Measurements from ENCODE around the gene KRT31. TPM values are rescaled to one million over a fixed set of nuclear protein-coding genes. Genes with fewer than 3 reads are reported as not detected.

Gene KRT31
- total RNA-seq, 1 experiment from 2014 or later, result not detected

DNA sequence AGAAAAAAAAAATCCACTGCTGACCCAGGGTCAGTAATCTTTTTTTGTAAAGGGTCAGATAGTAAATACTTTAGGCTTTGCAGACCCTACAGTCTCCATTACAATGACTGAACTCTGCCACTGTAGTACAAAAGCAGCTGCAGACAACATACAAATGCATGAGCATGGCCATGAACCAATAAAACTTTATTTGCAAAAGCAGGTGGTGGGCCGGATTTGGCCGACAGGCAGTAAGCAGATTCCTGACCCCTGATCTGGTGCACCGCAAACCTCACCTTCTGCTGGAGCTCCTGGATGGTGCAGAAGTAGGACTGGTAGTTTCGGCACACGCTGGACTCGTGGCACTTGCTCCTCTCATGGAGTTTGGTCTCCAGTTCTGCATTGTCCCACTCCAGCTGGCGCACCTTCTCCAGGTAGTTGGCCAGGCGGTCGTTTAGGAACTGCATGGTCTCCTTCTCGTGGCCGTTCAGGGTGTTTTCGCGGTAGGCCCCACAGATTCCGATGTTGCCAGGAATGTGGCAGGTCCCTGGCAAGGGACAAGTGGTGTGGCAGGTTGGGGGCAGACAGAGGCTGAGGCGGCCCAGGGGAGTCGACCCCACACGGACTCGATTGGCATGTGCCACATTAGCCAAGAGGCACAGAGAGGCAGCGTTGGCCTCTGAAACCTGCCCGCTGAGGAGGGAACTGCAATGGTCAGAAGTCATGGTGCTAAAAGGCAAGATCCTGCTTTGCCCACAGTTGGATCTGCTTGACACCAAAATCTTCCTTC is 13.8 kb upstream of the KRT31 start:
- DNase-seq (ENCODE audit: low read depth, low spot score) (no peak), ATAC-seq (no peak)
- no peaks in the 10 kb centered on the region for H3K9me3 ChIP-seq (ENCODE audit: control insufficient read depth in 1 of 2, insufficient read depth in 1 of 2, low read depth in 1 of 2, low read length in 2 of 2)
- POLR2A ChIA-PET, result interaction anchor here (0.7 kb wide), 1 partner anchor 929 kb away, joined by 3 read pairs; no protein-coding TSS in a partner anchor
- CTCF ChIA-PET, result no interaction called here
- intact Hi-C loops (cut with micrococcal nuclease), result loop anchor here (10.0 kb wide), 1 partner anchor 84 kb away; no protein-coding TSS in a partner anchor
- RAD21 ChIA-PET (ENCODE audit: low non-redundant PET in 1 of 2, low total read pairs in 2 of 2, uncharacterized antibody in 2 of 2, unreplicated experiment in 2 of 2), result no interaction called here
- no TSS peak for BruUV-seq (replicated peaks)
- no peaks in the 10 kb centered on the region for H3K27me3 ChIP-seq (ENCODE audit: insufficient read depth, low read length)
- H3K4me1 ChIP-seq (ENCODE audit: control insufficient read depth in 1 of 2, insufficient read depth in 2 of 2, low read length in 2 of 2), result peaks cover 10 to 20% of the 10 kb centered on the region in 2 experiments
- no peak overlapping the region for H3K4me3 ChIP-seq (replicated peaks in 1 of 2; ENCODE audit: low read depth in 1 of 2, low read length in 2 of 2)
- no peaks in the 10 kb centered on the region for H3K36me3 ChIP-seq (ENCODE audit: control insufficient read depth in 1 of 2, insufficient read depth in 2 of 2, low read length in 2 of 2)
- no peak overlapping the region for H3K4me2 ChIP-seq (ENCODE audit: low read length)
- no peaks in the 10 kb centered on the region for H4K20me1 ChIP-seq (ENCODE audit: insufficient read depth)
- no peaks in the 10 kb centered on the region for H3K79me2 ChIP-seq (ENCODE audit: insufficient read depth, low read length)
- no peak overlapping the region for H2AFZ ChIP-seq (ENCODE audit: low read depth, low read length, poor library complexity, severe bottlenecking)
- H3K27ac ChIP-seq (ENCODE audit: low read depth, low read length), result no peak overlapping the region
- H3K9me2 ChIP-seq (ENCODE audit: insufficient read depth), result no peaks in the 10 kb centered on the region
- no peak overlapping the region for H3K9ac ChIP-seq (ENCODE audit: low read length)
- TF ChIP-seq SRF (IDR thresholded peaks at IDR 0.05; ENCODE audit: low read depth) (no peak), EZH2 (IDR thresholded peaks at IDR 0.05) (no peak), SIN3A (IDR thresholded peaks at IDR 0.05; ENCODE audit: low read depth) (no peak), YY1 (IDR thresholded peaks at IDR 0.05; ENCODE audit: extremely low read depth, insufficient replicate concordance, low read depth, low read length) (no peak), ZFX (IDR thresholded peaks at IDR 0.05) (no peak), SP1 (IDR thresholded peaks at IDR 0.05; ENCODE audit: low read depth) (no peak), CEBPB (IDR thresholded peaks at IDR 0.05; ENCODE audit: low read depth) (no peak), ELF1 (IDR thresholded peaks at IDR 0.05; ENCODE audit: borderline replicate concordance, low read depth) (no peak), RAD21 (IDR thresholded peaks at IDR 0.05; ENCODE audit: low read depth) (no peak), JUND (IDR thresholded peaks at IDR 0.05) (no peak), POLR2AphosphoS5 (IDR thresholded peaks at IDR 0.05; ENCODE audit: low read depth, low read length) (no peak), EZH2phosphoT487 (IDR thresholded peaks at IDR 0.05; ENCODE audit: borderline replicate concordance) (no peak), EGR1 (IDR thresholded peaks at IDR 0.05; ENCODE audit: low read depth) (no peak), CBX3 (IDR thresholded peaks at IDR 0.05; ENCODE audit: low read depth) (no peak)
- TF ChIP-seq, protein P1, sequence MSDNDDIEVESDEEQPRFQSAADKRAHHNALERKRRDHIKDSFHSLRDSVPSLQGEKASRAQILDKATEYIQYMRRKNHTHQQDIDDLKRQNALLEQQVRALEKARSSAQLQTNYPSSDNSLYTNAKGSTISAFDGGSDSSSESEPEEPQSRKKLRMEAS (IDR thresholded peaks at IDR 0.05), result no peak
- TF ChIP-seq, protein P2, sequence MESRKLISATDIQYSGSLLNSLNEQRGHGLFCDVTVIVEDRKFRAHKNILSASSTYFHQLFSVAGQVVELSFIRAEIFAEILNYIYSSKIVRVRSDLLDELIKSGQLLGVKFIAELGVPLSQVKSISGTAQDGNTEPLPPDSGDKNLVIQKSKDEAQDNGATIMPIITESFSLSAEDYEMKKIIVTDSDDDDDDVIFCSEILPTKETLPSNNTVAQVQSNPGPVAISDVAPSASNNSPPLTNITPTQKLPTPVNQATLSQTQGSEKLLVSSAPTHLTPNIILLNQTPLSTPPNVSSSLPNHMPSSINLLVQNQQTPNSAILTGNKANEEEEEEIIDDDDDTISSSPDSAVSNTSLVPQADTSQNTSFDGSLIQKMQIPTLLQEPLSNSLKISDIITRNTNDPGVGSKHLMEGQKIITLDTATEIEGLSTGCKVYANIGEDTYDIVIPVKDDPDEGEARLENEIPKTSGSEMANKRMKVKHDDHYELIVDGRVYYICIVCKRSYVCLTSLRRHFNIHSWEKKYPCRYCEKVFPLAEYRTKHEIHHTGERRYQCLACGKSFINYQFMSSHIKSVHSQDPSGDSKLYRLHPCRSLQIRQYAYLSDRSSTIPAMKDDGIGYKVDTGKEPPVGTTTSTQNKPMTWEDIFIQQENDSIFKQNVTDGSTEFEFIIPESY (IDR thresholded peaks at IDR 0.05; ENCODE audit: extremely low read depth, insufficient replicate concordance, low read length), result no peak
- TF ChIP-seq, protein P3, sequence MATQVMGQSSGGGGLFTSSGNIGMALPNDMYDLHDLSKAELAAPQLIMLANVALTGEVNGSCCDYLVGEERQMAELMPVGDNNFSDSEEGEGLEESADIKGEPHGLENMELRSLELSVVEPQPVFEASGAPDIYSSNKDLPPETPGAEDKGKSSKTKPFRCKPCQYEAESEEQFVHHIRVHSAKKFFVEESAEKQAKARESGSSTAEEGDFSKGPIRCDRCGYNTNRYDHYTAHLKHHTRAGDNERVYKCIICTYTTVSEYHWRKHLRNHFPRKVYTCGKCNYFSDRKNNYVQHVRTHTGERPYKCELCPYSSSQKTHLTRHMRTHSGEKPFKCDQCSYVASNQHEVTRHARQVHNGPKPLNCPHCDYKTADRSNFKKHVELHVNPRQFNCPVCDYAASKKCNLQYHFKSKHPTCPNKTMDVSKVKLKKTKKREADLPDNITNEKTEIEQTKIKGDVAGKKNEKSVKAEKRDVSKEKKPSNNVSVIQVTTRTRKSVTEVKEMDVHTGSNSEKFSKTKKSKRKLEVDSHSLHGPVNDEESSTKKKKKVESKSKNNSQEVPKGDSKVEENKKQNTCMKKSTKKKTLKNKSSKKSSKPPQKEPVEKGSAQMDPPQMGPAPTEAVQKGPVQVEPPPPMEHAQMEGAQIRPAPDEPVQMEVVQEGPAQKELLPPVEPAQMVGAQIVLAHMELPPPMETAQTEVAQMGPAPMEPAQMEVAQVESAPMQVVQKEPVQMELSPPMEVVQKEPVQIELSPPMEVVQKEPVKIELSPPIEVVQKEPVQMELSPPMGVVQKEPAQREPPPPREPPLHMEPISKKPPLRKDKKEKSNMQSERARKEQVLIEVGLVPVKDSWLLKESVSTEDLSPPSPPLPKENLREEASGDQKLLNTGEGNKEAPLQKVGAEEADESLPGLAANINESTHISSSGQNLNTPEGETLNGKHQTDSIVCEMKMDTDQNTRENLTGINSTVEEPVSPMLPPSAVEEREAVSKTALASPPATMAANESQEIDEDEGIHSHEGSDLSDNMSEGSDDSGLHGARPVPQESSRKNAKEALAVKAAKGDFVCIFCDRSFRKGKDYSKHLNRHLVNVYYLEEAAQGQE (IDR thresholded peaks at IDR 0.05; ENCODE audit: low read depth), result no peak
- TF ChIP-seq, protein P4, sequence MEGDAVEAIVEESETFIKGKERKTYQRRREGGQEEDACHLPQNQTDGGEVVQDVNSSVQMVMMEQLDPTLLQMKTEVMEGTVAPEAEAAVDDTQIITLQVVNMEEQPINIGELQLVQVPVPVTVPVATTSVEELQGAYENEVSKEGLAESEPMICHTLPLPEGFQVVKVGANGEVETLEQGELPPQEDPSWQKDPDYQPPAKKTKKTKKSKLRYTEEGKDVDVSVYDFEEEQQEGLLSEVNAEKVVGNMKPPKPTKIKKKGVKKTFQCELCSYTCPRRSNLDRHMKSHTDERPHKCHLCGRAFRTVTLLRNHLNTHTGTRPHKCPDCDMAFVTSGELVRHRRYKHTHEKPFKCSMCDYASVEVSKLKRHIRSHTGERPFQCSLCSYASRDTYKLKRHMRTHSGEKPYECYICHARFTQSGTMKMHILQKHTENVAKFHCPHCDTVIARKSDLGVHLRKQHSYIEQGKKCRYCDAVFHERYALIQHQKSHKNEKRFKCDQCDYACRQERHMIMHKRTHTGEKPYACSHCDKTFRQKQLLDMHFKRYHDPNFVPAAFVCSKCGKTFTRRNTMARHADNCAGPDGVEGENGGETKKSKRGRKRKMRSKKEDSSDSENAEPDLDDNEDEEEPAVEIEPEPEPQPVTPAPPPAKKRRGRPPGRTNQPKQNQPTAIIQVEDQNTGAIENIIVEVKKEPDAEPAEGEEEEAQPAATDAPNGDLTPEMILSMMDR (IDR thresholded peaks at IDR 0.05 in 2 of 3, conservative IDR thresholded peaks at IDR 0.05 in 1 of 3; ENCODE audit: borderline replicate concordance in 1 of 3, insufficient read depth in 1 of 3, low read depth in 2 of 3, low read length in 2 of 3), result no peak
- TF ChIP-seq, protein P5, sequence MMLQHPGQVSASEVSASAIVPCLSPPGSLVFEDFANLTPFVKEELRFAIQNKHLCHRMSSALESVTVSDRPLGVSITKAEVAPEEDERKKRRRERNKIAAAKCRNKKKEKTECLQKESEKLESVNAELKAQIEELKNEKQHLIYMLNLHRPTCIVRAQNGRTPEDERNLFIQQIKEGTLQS (IDR thresholded peaks at IDR 0.05), result no peak

Measured in HCT116 (cell line).